Stimulated activated CD4-positive, alpha-beta T cell treated with anti-CD3 and anti-CD28 coated beads, TNF-alpha, amount 100 ng/mL, for 24 hours (primary cell): Measurements from ENCODE around the gene TANC2.
"Not testable (repeated sequence)": the region's sequence is repeated elsewhere in the genome, so short reads cannot be mapped to it uniquely, and the experiment has no call there.

Experiments
- DNase-seq, 3 experiments: peaks; one replicate each; pipeline ENCODE4 v3.0.0-alpha.2; 2020; ENCODE audit warnings: low read depth in 3 of 3

The TANC2 gene

DNA sequence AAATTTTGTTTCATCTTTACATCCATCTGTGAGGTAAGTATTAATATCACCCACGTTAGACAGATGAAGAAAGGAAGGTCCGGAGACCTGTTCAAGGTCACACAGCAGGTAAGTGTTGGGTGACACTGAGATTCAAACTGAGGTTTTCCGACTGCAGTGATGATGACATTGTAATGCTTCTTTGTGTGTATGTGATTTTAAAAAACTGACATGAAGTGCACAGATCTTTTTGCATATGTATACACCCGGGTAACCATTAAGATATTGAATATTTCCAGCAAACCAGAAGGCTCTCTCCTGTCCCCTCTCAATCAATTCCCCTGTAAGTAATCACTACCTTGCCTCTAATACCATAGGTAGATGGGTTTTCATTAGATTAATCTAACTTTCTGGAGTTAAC lies 1.5 kb upstream of the TANC2 start:
- no peak for DNase-seq

DNA sequence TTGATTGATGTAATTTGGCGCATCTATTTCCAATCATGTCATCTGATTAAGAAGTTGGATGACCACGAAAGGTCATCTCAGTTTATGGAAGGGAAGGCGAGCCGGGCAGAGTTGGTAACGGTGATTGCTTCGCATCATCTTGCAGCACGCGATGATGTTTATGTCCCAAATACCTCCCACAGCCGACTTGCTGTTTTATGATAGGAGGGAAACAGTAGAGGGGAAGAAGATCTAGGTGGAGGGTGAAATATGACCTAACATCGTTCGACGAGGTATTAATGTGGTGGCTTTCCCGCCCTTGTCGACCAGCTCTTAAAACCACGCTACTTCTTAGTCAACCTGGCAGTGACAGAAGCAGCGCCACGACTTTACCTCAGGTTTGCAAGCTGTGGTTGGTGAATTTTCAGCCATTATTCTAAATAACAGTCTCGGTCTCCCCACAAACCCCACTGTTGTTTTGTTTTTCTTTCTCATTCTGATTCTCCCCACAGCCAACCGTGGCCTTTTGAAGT lies 805 bp upstream of the TANC2 start:
- DNase-seq: peak; percentile 1 to 38 (median 19)

DNA sequence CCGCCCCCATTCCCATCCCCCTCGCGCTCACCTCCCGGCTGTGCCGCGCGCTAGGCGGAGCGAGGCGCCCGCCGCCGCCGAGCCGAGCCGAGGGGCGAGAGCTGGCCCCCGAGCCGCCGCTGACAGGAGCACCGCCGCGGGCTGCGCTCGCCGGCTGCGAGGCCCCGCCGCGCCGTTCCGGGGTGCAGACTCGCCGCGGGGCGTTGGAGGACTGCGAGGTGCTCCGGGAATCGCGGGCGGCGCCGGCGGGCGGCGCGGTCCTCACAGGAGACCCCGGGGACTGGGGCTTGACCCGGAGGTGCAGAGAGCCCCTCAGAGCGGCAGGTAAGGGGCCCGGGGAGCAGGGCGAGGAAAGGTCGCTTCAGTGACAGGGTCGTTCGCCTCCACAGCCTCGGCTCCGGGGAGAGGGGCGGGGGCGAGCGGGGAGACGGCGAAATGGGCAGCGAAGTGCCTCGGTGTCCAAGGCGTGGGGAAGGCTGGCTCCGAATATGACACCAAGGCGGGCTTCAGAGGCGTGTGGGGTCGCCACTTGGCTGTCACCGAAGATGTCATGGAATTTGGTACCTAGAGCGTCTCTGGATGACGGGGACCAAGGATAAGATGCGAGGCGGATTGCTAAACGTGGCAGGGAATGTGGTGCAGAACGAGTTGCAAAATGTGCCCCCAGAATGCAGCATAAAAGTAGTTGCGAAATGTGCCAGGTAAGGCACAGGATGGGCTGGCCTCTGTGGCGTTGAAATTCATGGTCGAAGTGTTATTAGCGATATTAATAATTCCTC lies 580 bp downstream of the TANC2 start:
- peak; percentile 12 to 58 (median 33) for DNase-seq

DNA sequence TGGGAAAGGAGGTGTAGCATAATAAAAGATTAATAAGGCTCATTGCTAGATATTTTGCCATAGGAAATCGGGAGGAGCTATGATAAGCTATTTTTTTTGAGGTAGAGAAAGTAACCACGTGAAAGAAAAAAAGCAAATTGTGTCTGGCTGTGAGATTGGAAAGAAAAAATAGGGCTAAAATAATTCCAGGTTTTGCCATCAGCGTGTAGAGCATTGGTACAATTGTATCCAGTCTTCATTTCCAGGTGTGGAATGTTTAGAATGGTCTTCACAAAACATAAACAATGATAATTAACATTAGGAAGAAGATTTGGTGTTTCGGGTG lies 1.1 kb downstream of the TANC2 start:
- no peak for DNase-seq

DNA sequence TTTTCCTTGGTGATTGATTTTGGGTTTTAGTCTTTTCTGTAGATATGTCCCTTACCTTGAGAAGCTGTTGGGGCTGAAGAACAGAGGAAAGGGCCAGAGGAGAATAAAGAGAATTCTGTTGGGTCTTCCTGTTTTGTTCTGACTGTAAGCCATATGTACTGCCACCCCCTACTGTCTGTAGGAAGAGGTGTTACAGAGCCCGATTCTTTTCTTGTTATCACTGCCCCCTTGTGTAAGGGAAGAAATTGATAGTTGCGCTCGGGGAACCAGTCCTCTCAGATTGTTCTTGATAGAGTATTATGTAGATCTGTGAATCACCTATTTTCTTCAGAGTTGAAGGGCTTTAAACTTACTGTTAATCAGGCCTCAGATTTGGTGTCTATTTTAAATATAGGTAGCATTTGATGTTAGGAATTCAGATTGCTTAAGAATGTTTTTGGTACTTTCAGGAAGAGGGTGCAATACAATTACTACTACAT lies 2.4 kb downstream of the TANC2 start:
- peak; percentile 4 to 31 (median 23) for DNase-seq

DNA sequence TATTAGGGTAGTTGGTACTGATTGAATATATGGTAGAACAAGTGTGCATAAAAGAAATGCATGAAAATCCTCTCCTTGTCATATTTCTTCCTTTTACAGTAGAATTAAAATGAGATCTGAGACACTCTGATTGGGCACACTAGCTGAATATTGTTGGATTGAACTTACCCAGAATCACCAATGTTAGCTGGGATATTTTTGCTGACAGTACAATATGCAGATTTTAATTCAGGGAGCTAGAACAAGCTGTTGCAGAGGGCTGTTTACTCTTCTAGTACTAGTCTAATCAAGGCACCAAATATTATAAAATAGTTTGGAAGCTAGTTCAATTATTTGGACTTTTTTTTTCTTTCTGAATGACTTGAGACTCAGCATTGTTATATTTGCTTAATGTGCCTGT lies 4.6 kb downstream of the TANC2 start:
- no peak for DNase-seq

DNA sequence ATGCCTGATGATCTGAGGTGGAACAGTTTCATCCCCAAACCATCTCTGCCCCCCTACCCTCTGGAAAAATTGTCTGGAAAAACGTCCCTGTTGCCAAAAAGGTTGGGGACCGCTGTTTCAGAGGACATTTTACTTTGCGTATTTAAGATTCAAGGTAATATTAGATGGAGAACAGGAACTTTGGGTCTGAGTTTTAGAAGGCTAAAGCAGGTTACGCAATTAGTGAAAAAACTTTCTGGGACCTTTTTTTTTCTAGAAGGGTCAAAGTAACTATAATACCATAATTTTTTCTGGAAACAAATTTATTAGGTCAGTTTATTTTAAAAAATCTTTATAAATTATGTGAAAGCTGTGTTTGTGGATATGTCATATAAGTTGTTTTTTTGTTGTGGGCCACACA lies 5.8 kb downstream of the TANC2 start:
- DNase-seq: no peak

DNA sequence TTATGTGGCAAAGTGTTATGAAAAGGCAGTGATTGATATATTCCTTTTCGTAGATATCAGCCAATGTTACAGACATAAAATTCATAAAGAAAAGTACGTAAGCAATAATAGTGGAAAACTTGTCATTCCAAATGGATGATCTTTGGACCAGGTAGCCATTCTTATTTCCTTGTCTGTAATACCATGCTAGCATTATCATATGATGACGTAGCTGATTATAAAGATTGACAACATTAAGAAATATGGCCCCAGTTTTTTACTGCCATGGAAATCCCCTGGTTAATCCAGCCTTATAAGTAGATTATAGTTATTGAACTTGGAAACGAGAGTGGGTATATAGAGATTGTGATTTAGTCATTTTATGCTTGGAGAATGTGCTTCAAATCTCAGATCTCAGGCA lies 8.8 kb downstream of the TANC2 start:
- no peak for DNase-seq

DNA sequence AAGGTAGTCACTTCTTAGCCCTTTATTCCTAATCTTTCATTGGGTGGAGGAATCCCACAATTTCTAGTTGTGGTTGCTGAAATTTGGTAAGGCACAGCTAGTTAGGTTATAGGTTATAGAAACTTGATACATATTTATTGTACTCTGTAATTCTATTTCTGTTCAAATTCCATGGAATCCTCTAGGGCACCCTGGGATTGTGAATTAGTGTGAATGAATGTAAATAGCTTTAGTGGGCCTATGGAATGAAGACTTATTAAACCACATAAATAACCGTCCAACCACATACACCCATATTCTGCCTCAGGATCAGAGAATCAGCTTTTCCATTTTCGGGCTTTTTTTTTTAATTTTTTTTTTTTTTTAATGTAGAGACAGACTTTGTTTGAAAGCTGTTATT lies 9.2 kb downstream of the TANC2 start:
- DNase-seq: no peak

DNA sequence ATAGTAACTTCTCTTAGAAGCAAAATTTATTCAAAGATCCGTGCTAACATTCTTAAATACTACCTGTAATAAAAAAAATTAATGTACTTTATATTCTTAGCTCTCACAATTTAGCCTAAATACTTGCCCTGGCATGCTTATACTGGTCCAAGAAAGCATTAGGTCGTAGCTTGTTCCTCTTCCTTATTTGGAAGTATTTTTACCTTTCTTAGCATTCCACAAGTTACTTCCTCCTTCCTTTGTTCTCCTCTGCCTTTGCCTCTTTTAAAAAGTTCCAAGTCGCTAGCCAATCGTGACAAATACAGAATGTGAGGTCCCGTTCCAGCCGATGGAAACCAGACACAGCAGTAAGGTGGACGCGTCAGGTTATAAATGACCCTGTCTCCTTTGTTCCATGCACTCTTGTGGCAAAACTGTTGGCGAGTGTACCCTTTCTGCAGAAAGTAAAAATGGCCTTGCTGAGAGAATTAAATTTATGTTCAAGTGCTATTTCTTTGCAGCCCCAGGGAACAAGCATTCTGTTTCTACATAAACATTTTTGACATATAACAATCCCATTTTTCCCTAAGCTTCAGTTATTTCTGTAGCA lies 10.7 kb downstream of the TANC2 start:
- not testable (repeated sequence) for DNase-seq

DNA sequence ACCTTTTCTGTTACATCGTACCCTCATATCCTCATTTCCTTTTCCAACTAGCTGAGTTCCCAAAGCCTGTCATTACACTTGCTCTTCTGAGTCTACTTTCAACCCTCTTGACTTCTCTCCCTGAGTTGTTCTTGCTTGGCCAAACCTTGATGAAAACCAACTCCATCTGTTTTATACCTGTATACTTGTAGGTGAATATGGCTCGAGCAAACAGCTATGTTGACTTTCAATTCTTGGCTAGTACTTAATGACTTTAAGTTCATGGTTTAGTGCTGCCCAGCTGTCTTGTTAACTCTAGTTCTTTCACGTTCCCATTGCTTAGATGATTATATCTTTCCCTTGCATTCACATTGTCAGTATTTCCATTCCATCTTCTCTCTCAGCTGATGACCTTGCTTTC lies 14.8 kb downstream of the TANC2 start:
- DNase-seq: no peak

DNA sequence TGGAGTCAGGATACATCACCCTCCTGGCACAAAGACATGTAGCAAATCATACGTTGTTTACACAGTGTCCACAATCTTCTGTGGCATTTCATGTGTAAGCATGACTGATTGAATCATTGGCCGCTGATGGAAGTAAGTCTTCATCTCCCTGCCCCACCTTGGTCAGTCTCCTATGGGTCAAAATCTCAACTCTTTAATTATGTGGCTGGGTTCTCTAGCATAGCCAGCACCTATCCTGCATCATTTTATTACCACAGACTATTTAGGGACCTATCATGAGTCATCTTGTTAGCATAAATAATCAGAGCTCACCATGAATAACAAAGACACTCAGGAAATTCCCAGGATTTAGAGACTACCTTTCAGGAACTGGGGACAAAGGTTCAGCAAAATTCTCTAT lies 15.9 kb downstream of the TANC2 start:
- no peak for DNase-seq

DNA sequence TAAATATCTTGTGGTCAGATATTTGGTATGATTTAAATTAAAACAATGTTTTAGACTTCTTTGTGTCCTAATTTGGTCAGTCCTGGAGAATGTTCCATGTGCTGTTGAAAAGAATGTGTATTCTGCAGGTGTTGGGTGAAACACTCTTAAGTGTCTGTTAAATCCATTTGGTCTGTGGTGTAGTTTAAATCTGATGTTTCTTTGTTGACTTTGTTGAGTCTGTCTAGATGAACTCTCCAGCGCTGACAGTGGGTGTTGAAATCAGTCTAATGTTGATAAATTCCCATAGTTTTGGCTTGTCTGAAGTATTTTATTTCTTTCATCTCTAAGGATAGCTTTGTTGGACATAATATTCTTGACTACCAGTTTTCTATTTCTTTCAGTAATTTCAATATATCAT lies 18.8 kb downstream of the TANC2 start:
- DNase-seq: no peak

DNA sequence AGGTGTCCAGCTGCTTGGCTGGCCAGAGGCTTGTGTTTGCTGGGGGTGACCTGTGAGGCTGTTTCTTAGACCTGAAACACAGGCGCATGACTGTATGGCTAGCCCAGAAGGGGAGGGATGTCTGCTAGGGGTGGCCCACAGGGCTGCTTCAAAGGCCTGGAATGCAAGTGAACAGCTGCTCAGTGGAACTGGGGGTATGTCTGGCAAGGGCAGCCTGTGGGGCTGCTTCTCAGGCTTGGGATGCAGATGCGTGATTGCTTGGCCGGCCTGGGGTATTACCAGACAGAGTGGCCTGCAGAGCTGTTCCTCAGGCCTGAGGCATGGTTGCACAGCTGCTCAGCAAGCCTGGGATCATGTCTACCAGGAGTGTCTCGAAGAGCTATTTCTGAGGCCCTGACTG lies 20.5 kb downstream of the TANC2 start:
- DNase-seq: no peak

DNA sequence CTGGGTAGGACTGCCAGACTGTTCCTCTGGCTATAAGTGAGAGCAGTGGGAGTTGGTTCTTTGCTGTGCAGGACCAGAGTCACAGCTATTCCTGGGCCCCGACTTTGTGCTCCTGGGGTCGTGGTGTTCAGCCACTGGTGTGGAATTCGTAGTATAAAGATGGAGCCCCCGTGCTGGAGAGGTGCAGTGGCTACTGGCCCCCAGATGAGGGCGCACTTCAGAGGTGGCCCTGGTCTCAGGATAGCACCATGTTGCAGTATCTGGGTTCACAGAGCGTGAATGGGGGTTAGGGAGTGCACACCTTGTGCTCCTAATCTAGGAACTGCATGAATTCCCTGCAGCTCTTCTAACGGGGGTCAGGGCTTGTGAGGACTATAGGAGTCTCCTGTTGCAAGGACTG lies 21.1 kb downstream of the TANC2 start:
- DNase-seq: no peak

DNA sequence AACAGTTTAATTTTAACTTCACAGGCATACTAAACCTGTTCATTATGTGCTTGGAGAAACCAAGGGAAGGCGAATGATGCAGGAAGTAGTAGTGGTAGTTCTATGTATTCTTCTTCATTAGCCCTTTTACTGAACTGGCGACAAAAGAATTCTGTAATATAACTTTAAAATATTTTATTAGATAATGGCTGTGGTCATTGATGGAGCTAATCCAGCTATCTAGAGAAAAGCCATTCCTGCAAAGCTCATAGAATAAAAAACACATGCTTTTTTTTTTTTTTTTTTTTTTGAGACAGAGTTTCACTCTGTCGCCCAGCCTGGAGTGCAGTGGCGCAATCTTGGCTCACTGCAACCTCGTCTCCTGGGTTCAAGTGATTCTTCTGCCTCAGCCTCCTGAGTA lies 23.5 kb downstream of the TANC2 start:
- no peak for DNase-seq

DNA sequence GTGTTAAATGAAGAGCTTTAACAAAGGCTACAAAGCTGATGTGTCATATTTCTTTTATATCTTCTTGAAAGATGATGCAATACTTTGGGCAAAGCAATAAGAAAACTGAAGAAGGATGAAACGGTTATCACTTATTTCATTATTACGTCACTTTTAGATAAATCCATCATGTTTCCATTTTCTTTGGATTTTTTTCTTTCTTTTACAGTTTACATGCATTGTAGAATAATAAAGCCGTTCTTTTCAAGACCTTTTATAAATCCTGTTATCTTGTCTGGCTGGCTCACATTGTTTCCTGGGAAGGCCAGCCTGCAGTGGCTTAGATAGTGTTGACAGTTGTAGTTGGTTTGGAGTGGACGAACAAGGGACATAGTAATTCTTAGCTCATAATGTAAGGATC lies 28.9 kb downstream of the TANC2 start:
- DNase-seq: no peak

DNA sequence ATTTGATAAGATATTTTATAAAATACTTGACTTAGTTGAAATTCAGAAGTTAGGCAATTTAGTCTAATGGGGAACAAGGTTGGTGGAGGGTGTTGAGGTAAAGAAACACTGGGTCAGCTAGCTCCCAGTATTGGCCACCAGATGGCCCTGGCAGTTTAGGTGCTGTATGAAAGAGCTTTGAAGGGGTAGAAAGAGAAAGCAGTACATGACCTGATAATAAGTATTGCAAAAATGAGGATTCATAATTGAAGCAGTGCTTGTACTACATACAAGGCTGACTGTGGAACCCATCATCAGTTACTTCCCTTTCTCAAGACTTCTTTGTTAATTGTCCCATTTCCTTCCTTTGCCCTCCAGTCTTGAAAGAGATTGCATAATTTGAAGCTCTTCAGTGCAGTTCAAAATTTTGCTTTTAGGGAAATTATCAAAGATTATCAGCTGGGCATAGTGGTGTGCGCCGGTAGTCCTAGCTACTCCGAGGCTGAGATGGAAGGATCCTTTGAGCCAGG lies 29.4 kb downstream of the TANC2 start:
- DNase-seq: peak in 1 of 3 experiments; percentile 13

DNA sequence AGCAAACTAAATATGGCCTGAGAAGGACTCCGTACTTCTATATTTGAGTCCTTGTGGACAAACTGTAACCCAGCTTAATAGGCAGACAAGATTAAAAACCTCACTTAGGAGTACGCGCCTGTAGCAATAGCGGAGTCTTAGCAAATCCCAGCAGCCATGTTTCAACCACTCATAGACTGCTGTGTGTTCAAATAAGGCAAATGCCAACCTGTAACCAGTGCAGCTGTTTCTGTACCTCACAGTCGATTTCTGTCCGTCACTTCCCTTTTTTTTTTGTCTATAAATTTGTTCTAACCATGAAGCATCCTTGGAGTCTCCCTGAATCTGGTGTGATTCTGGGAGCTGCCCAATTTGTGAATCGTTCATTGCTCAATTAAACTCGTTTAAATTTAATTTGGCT lies 30.2 kb downstream of the TANC2 start:
- no peak for DNase-seq

DNA sequence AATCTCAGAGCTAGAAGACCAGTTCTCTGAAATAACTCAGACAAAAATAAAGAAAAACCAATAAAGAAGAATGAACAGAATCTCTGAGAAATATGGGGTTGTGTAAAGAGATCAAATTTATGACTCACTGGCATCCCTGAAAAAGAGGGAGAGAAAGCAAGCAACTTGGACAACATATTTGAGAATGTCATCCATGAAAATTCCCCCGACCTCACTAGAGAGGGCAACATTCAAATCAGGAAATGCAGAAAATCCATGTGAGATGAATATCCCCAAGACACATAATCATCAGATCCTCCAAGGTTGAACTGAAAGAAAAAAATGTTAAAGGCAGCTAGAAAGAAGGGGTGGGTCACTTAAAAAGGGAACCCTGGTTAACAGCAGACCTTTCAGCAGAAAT lies 32.1 kb downstream of the TANC2 start:
- no peak for DNase-seq

DNA sequence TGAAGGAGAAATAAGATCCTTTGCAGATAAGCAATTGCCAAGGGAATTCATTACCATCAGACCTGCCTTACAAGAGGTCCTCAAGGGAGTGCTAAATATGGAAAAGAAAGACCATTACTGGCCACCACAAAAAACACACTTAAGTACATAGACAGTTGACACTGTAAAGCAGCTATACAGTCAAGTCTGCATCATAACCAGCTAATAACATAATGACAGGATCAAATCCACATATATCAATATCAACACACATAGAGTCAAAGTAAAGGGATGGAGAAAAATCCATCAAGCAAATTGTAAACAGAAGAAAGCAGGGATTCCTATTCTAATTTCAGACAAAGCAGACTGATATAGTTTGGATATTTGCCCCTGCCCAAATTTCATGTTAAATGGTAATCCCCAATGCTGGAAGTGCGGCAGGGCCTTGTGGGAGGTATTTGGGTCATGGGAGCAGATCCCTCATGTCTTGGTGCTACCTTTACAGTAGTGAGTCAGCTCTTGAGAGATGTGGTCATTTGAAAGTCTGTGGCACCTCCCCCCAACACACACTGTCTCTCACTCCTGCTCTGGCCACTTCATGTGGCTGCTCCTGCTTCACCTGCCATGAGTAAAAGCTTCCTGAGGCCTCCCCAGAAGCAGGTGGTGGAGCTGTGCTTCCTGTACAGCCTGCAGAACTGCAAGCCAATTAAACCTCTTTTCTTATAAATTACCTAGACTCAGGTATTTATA lies 32.8 kb downstream of the TANC2 start:
- DNase-seq: no peak

DNA sequence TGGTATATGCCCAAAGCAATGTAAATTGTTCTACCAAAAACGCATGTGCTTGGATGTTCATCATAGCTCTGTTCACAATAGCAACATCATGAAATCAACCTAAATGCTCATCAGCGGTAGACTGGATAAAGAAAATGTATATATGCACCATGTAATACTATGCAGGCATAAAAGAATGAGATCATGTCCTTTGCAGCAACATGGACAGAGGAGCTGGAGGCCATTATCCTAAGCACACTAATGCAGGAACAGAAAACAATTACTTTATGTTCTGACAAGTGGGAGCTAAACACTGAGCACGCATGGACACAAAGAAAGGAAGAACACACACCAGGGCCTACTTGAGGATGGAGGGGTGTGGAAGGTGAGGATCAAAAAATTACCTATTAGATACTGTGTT lies 33.7 kb downstream of the TANC2 start:
- DNase-seq: no peak
